NCI-H2081 (cell line): ENCODE data around the gene CACNB2.
"Not testable (repeated sequence)": the region's sequence is repeated elsewhere in the genome, so short reads cannot be mapped to it uniquely, and the experiment has no call there.

Experiments
- DNase-seq, 2 experiments: peaks; one replicate each; lab custom pipeline; 2025; lab: John Stamatoyannopoulos, UW

CACNB2 gene

DNA sequence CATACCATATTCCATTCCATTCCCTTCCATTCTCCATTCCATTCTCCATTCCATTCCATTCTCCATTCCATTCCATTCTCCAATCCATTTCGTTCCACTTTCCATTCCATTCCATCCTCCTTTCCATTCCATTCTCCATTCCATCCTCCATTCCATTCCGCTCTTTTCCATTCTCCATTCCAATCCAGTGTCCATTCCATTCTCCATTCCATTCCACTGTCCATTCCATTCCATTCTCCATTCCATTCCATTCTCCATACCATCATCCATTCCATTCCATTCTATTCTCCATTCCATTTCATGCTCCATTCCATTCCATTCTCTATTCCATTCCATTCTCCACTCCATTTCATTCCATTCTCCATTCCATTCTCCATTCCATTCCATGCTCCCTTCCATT lies 430.2 kb downstream of the CACNB2 start:
- DNase-seq: not testable (repeated sequence)

DNA sequence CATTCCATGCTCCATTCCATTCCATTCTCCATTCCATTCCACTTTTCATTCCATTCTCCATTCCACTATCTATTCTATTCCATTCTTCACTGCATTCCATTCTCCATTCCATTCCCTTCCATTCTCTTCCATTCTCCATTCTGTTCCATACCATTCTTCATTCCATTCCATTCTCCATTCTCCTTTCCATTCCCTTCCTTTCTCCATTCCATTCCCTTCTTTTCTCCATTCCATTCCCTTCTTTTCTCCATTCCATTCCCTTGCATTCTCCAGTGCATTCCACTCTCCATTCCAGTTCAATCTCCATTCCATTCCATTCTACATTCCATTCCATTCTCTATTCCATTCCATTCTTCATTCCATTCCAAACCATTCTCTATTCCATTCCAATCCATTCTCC lies 430.9 kb downstream of the CACNB2 start:
- no peak for DNase-seq

DNA sequence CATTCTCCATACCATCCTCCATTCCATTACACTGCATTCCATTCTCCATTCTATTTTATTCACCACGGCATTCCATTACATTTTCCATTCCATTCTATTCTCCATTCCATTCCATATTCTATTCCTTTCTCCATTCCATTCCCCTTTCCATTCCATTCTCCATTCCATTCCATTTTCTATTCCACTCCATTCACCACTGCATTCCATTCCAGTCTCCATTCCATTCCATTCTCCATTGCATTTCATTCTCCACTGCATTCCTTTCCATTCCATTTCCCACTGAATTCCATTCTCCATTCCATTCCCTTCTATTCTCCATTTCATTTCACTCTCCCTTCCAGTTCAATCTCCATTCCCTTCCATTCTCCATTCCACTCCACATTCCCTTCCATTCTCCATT lies 431.6 kb downstream of the CACNB2 start:
- no peak for DNase-seq

DNA sequence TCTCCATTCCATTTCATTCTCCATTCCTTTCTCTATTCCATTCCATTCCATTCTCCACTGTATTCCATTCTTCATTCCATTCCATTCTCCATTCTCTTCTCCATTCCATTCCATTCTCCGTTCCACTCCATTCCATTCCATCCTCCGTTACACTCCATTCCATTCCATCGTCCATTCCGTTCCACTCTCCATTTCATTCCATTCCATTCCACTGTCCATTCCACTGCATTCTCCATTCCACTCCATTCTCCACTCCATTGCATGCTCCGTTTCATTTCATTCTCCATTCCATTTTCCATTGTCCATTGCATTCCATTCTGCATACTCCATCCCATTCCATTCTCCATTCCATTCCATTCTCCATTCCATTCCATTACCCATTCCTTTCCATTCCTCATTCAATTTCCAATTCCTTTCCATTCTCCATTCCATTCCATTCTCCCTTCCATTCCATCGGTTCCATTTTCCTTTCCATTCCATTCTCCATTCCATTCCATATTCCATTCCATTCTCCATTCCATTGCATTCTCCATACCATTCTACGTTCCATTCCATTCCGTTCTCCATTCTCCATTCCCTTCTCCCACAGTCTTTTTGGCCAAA lies 432.8 kb downstream of the CACNB2 start:
- no peak for DNase-seq

DNA sequence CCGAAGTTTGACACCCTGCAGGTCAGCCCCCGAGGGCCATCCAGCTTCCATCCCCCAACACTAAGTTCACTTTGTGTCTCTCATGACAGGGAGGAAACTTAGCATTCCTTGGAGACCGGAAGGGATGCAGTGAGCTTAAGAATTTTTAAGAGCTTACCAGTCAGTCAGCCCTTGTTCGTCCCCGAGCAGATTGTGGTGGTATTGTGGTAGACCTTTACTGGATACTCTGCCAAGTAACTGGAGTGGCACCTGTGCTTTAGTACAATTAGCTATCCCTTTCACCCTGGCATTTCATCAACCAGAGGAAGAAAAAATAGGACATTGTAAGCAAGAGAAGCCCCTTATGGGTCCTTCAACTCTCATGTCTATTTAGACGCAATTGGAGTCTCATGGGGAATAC lies 436.4 kb downstream of the CACNB2 start:
- no peak for DNase-seq

DNA sequence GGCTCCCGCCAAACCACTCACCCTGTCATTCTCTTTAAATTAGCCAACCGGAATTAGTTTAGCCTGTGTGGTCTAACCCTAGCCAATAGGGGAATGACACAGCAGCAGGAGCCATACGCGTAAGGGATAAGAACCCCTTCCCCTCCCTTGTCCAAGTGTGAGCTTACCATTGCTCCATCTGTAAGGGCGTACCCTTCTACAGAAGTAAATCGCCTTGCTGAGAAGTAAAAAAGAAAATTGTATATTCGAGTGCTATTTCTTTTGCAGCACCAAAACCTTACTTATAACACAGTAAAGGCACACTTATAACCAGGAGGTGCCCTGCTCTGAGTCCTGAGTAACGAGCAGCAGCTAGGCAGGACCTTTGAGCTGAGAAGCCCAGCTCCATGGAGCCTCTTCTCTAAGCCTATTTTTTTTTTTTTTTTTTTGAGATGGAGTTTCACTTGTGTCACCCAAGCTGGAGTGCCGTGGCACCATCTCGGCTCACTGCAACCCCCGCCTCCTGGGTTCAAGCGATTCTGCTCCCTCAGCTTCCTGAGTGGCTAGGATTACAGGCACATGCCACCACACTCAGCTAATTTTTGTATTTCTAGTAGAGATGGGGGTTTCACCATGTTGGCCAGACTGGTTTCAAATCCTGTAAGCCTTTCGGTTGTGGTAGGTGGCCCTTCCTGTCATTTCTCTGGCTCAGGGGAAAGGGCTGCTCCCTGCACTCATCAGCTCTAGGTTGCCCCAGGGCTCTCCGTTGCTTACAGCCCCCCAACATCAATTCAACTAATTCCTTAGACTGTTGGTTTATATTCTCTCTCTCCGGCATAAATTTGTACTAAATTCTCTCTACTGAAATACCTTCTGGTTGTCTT lies 437.8 kb downstream of the CACNB2 start:
- no peak for DNase-seq

DNA sequence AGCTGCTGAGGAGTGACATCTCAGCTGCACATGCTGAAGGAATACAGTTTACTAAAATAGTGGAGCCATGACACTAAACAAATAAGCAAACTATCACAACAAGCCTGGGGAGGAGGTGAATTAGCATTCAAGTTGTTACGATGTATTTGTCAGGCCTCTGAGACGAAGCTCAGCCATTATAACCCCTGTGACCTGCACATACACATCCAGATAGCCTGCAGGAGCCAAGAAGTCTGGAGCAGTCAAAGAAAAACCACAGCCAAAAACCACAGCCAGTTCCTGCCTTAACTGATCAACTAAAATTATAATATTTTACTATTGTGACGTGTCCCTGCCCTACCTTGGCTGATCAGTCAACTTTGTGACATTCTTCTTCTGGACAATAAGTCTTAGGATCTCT lies 442.6 kb downstream of the CACNB2 start:
- DNase-seq: no peak

DNA sequence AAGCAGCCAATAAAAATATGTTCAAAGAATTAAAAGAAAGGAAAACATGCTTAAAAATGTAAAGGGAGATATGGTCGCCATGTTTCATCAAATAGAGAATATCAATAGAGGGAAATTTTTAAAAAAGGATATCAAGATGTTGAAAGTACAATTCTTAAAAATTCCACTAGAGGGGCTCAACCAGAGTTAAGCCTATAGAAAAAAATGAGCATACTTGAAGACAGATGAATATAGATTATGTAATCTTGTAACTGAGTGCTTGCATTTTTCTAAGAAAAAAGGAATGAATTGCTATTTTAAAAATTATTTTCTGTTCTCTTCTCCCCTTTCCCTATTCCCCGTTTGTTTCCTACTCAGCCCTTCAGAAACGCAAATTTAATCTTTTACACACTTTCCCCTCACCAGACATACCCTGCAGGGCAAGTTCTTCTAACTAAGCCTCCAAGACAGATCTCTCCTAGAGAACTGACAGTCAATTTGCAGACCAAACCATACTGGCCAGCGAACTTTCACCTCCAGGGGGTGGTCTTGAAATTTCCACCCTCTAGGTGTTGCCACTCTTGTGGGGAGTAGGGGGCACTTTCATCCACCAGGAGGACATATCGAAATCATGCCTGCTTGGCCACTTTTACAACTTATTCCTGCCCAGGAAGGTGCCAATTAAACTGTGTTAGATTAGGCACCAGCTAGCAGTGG lies 443.5 kb downstream of the CACNB2 start:
- DNase-seq: no peak

DNA sequence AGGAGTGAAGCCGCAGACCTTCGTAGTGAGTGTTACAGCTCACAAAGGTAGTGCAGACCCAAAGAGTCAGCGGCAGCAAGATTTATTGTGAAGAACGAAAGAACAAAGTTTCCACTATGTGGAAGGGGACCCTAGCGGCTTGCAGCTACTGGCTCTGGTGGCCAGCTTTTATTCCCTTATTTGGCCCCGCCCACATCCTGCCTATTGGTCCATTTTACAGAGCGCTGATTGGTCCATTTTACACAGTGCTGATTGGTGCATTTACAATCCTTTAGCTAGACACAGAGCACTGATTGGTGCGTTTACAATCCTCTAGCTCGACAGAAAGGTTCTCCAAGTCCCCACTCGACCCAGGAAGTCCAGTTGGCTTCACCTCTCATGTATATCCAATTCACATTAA lies 446.4 kb downstream of the CACNB2 start:
- DNase-seq: not testable (repeated sequence)

DNA sequence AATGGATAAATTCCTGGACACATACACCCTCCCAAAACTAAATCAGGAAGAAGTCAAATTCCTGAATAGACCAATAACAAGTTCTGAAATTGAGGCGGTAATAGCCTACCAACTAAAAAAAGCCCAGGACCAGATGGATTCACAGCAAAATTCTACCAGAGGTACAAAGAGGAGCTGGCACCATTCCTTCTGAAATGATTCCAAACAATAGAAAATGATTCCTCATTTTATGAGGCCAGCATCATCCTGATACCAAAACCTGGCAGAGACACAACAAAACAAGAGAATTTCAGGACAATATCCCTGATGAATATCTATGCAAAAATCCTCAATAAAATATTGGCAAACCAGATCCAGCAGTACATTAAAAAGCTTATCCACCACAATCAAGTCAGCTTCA lies 450.9 kb downstream of the CACNB2 start:
- not testable (repeated sequence) for DNase-seq
